Measurements from ENCODE around the gene LY6G6D. TPM values are rescaled to one million over a fixed set of nuclear protein-coding genes. Genes with fewer than 3 reads are reported as not detected.

Gene LY6G6D
- polyA plus RNA-seq, 4 donors, result 0.22 TPM; not detected in 3

- peaks cover 13 to 95% (median 16%) of the 10 kb centered on the region in 3 donors for H3K36me3 ChIP-seq (ENCODE audit: control insufficient read depth in 3 of 3, insufficient read depth in 2 of 3, low read depth in 1 of 3, low read length in 3 of 3)
- peak overlapping the region; percentile 52 to 92 (median 71) for H3K27ac ChIP-seq (ENCODE audit: low read depth in 1 of 3, low read length in 2 of 3)
- no peaks in the 10 kb centered on the region for H3K27me3 ChIP-seq (ENCODE audit: control insufficient read depth in 3 of 3, insufficient read depth in 3 of 3, low read length in 3 of 3)
- no peak overlapping the region for H3K4me3 ChIP-seq (ENCODE audit: low read depth in 1 of 3, low read length in 3 of 3)
- no peaks in the 10 kb centered on the region for H3K9me3 ChIP-seq (ENCODE audit: control insufficient read depth in 2 of 2, insufficient read depth in 1 of 2, low read depth in 1 of 2, low read length in 1 of 2)
- DNase-seq (peak; percentile 86 to 92), FAIRE-seq (no peak)
- 31 to 59% (median 52%) methylated on average over 10 of the region's 10 CpGs for WGBS, 3 donors
- H3K4me1 ChIP-seq (ENCODE audit: control insufficient read depth in 3 of 3, insufficient read depth in 2 of 3, low read depth in 1 of 3, low read length in 2 of 3), result peaks cover 0 to 15% (median 0%) of the 10 kb centered on the region in 3 donors
Observed at GRCh38 chr6:31690231-31691077, 24.7 kb upstream of the LY6G6D start.

GRCh38 chr6:31691078-31691463 lies 24.1 kb upstream of the LY6G6D start:
- Histone ChIP-seq H3K27me3 (ENCODE audit: control insufficient read depth in 3 of 3, insufficient read depth in 3 of 3, low read length in 3 of 3) (no peaks in the 10 kb centered on the region), H3K36me3 (ENCODE audit: control insufficient read depth in 3 of 3, insufficient read depth in 2 of 3, low read depth in 1 of 3, low read length in 3 of 3) (peaks cover 13 to 94% (median 16%) of the 10 kb centered on the region in 3 donors), H3K9me3 (ENCODE audit: control insufficient read depth in 2 of 2, insufficient read depth in 1 of 2, low read depth in 1 of 2, low read length in 1 of 2) (no peaks in the 10 kb centered on the region), H3K4me1 (ENCODE audit: control insufficient read depth in 3 of 3, insufficient read depth in 2 of 3, low read depth in 1 of 3, low read length in 2 of 3) (peaks cover 0 to 15% (median 0%) of the 10 kb centered on the region in 3 donors), H3K27ac (ENCODE audit: low read depth in 1 of 3, low read length in 2 of 3) (peak overlapping the region in 2 of 3 donors; percentile 71 to 92), H3K4me3 (ENCODE audit: low read depth in 1 of 3, low read length in 3 of 3) (no peak overlapping the region)
- WGBS, 3 donors, result 83 to 90% (median 89%) methylated on average over 6 of the region's 6 CpGs
- no peak for FAIRE-seq
- no peak for DNase-seq

GRCh38 chr6:31691564-31692108 lies 23.5 kb upstream of the LY6G6D start:
- H3K27ac ChIP-seq (ENCODE audit: low read depth in 1 of 3, low read length in 2 of 3), result no peak overlapping the region
- WGBS, 3 donors, result 95% methylated on average over 12 of the region's 12 CpGs
- no peak for FAIRE-seq
- H3K27me3 ChIP-seq (ENCODE audit: control insufficient read depth in 3 of 3, insufficient read depth in 3 of 3, low read length in 3 of 3), result no peaks in the 10 kb centered on the region
- peaks cover 0 to 15% (median 0%) of the 10 kb centered on the region in 3 donors for H3K4me1 ChIP-seq (ENCODE audit: control insufficient read depth in 3 of 3, insufficient read depth in 2 of 3, low read depth in 1 of 3, low read length in 2 of 3)
- H3K9me3 ChIP-seq (ENCODE audit: control insufficient read depth in 2 of 2, insufficient read depth in 1 of 2, low read depth in 1 of 2, low read length in 1 of 2), result no peaks in the 10 kb centered on the region
- H3K36me3 ChIP-seq (ENCODE audit: control insufficient read depth in 3 of 3, insufficient read depth in 2 of 3, low read depth in 1 of 3, low read length in 3 of 3), result peaks cover 8 to 93% (median 14%) of the 10 kb centered on the region in 3 donors
- no peak for DNase-seq
- H3K4me3 ChIP-seq (ENCODE audit: low read depth in 1 of 3, low read length in 3 of 3), result no peak overlapping the region

- no peak overlapping the region for H3K4me3 ChIP-seq (ENCODE audit: low read depth in 1 of 3, low read length in 3 of 3)
- H3K27ac ChIP-seq (ENCODE audit: low read depth in 1 of 3, low read length in 2 of 3), result no peak overlapping the region
- WGBS, 3 donors, result 82 to 89% (median 88%) methylated on average over 4 of the region's 4 CpGs
- DNase-seq, result no peak
- no peaks in the 10 kb centered on the region for H3K27me3 ChIP-seq (ENCODE audit: control insufficient read depth in 3 of 3, insufficient read depth in 3 of 3, low read length in 3 of 3)
- no peaks in the 10 kb centered on the region for H3K9me3 ChIP-seq (ENCODE audit: control insufficient read depth in 2 of 2, insufficient read depth in 1 of 2, low read depth in 1 of 2, low read length in 1 of 2)
- H3K4me1 ChIP-seq (ENCODE audit: control insufficient read depth in 3 of 3, insufficient read depth in 2 of 3, low read depth in 1 of 3, low read length in 2 of 3), result peaks cover 0 to 15% (median 0%) of the 10 kb centered on the region in 3 donors
- H3K36me3 ChIP-seq (ENCODE audit: control insufficient read depth in 3 of 3, insufficient read depth in 2 of 3, low read depth in 1 of 3, low read length in 3 of 3), result peaks cover 8 to 91% (median 14%) of the 10 kb centered on the region in 3 donors
- no peak for FAIRE-seq
Observed at GRCh38 chr6:31692353-31692752, 22.8 kb upstream of the LY6G6D start.

GRCh38 chr6:31692886-31693285 lies 22.3 kb upstream of the LY6G6D start:
- no peak for FAIRE-seq
- Histone ChIP-seq H3K4me1 (ENCODE audit: control insufficient read depth in 3 of 3, insufficient read depth in 2 of 3, low read depth in 1 of 3, low read length in 2 of 3) (peaks cover 0 to 15% (median 0%) of the 10 kb centered on the region in 3 donors), H3K27ac (ENCODE audit: low read depth in 1 of 3, low read length in 2 of 3) (no peak overlapping the region), H3K36me3 (ENCODE audit: control insufficient read depth in 3 of 3, insufficient read depth in 2 of 3, low read depth in 1 of 3, low read length in 3 of 3) (peaks cover 9 to 91% (median 14%) of the 10 kb centered on the region in 3 donors), H3K9me3 (ENCODE audit: control insufficient read depth in 2 of 2, insufficient read depth in 1 of 2, low read depth in 1 of 2, low read length in 1 of 2) (no peaks in the 10 kb centered on the region), H3K27me3 (ENCODE audit: control insufficient read depth in 3 of 3, insufficient read depth in 3 of 3, low read length in 3 of 3) (no peaks in the 10 kb centered on the region), H3K4me3 (ENCODE audit: low read depth in 1 of 3, low read length in 3 of 3) (no peak overlapping the region)
- 91 to 96% (median 93%) methylated on average over 8 to 9 of the region's 9 CpGs for WGBS, 3 donors
- DNase-seq, result no peak

GRCh38 chr6:31693535-31693934 lies 21.6 kb upstream of the LY6G6D start:
- WGBS, 3 donors, result 93 to 95% (median 94%) methylated on average over 6 of the region's 6 CpGs
- H3K4me1 ChIP-seq (ENCODE audit: control insufficient read depth in 3 of 3, insufficient read depth in 2 of 3, low read depth in 1 of 3, low read length in 2 of 3), result peaks cover 0 to 15% (median 0%) of the 10 kb centered on the region in 3 donors
- H3K27ac ChIP-seq (ENCODE audit: low read depth in 1 of 3, low read length in 2 of 3), result no peak overlapping the region
- no peaks in the 10 kb centered on the region for H3K9me3 ChIP-seq (ENCODE audit: control insufficient read depth in 2 of 2, insufficient read depth in 1 of 2, low read depth in 1 of 2, low read length in 1 of 2)
- peaks cover 9 to 86% (median 14%) of the 10 kb centered on the region in 3 donors for H3K36me3 ChIP-seq (ENCODE audit: control insufficient read depth in 3 of 3, insufficient read depth in 2 of 3, low read depth in 1 of 3, low read length in 3 of 3)
- no peak overlapping the region for H3K4me3 ChIP-seq (ENCODE audit: low read depth in 1 of 3, low read length in 3 of 3)
- DNase-seq (no peak), FAIRE-seq (no peak)
- no peaks in the 10 kb centered on the region for H3K27me3 ChIP-seq (ENCODE audit: control insufficient read depth in 3 of 3, insufficient read depth in 3 of 3, low read length in 3 of 3)

GRCh38 chr6:31697555-31697954 lies 17.6 kb upstream of the LY6G6D start:
- no peaks in the 10 kb centered on the region for H3K27me3 ChIP-seq (ENCODE audit: control insufficient read depth in 3 of 3, insufficient read depth in 3 of 3, low read length in 3 of 3)
- H3K9me3 ChIP-seq (ENCODE audit: control insufficient read depth in 2 of 2, insufficient read depth in 1 of 2, low read depth in 1 of 2, low read length in 1 of 2), result no peaks in the 10 kb centered on the region
- FAIRE-seq, result no peak
- DNase-seq, result no peak
- 47 to 62% (median 48%) methylated on average over 3 of the region's 3 CpGs for WGBS, 3 donors
- H3K4me3 ChIP-seq (ENCODE audit: low read depth in 1 of 3, low read length in 3 of 3), result no peak overlapping the region
- peaks cover 0 to 18% (median 4%) of the 10 kb centered on the region in 3 donors for H3K4me1 ChIP-seq (ENCODE audit: control insufficient read depth in 3 of 3, insufficient read depth in 2 of 3, low read depth in 1 of 3, low read length in 2 of 3)
- H3K27ac ChIP-seq (ENCODE audit: low read depth in 1 of 3, low read length in 2 of 3), result no peak overlapping the region
- H3K36me3 ChIP-seq (ENCODE audit: control insufficient read depth in 3 of 3, insufficient read depth in 2 of 3, low read depth in 1 of 3, low read length in 3 of 3), result peaks cover 7 to 76% (median 9%) of the 10 kb centered on the region in 3 donors

GRCh38 chr6:31700740-31701401 lies 14.3 kb upstream of the LY6G6D start:
- FAIRE-seq, result no peak

More at GRCh38 chr6:31700740-31701401, 14.3 kb upstream of the LY6G6D start:
- WGBS, 3 donors, result 45 to 72% (median 64%) methylated on average over 5 of the region's 5 CpGs
- H3K4me1 ChIP-seq (ENCODE audit: control insufficient read depth in 3 of 3, insufficient read depth in 2 of 3, low read depth in 1 of 3, low read length in 2 of 3), result peaks cover 0 to 21% (median 4%) of the 10 kb centered on the region in 3 donors
- peaks cover 0 to 45% (median 4%) of the 10 kb centered on the region in 3 donors for H3K36me3 ChIP-seq (ENCODE audit: control insufficient read depth in 3 of 3, insufficient read depth in 2 of 3, low read depth in 1 of 3, low read length in 3 of 3)
- H3K27me3 ChIP-seq (ENCODE audit: control insufficient read depth in 3 of 3, insufficient read depth in 3 of 3, low read length in 3 of 3), result no peaks in the 10 kb centered on the region
- peak overlapping the region in 2 of 3 donors; percentile 21 to 39 for H3K27ac ChIP-seq (ENCODE audit: low read depth in 1 of 3, low read length in 2 of 3)
- H3K4me3 ChIP-seq (ENCODE audit: low read depth in 1 of 3, low read length in 3 of 3), result no peak overlapping the region
- DNase-seq, result peak in 1 of 2 donors; percentile 50
- H3K9me3 ChIP-seq (ENCODE audit: control insufficient read depth in 2 of 2, insufficient read depth in 1 of 2, low read depth in 1 of 2, low read length in 1 of 2), result no peaks in the 10 kb centered on the region
